GM18502 (cell line): ENCODE results near the gene MTUS2.

Source experiments
- ATAC-seq: cut with Tn5 transposase; IDR thresholded peaks from one replicate; pipeline ENCODE4 v1.9.1; 2021; ENCODE audit warnings: mild to moderate bottlenecking; ENCODE audit not compliant: unreplicated experiment, poor library complexity

MTUS2 gene

DNA sequence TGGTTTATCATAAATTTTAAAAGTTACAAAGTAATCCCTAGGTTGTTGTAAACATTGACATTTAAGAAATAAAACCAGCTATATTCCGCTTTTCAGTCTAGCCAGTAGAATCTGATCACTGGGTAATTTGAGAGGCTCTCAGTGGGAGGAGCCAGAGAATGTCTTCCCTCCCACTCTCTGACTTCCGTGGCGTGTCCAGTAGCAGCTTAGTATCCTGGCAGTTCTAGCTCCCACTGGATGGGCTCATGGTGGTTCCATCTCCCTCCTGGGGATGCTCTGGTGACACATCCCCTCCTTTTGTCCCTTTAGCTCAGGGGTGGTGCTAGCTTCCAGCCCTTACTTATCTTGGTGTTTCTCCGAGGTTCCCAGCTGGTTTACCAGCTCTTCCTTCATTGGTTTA, 34.5 kb downstream of the MTUS2 start:
- ATAC-seq = no peak

DNA sequence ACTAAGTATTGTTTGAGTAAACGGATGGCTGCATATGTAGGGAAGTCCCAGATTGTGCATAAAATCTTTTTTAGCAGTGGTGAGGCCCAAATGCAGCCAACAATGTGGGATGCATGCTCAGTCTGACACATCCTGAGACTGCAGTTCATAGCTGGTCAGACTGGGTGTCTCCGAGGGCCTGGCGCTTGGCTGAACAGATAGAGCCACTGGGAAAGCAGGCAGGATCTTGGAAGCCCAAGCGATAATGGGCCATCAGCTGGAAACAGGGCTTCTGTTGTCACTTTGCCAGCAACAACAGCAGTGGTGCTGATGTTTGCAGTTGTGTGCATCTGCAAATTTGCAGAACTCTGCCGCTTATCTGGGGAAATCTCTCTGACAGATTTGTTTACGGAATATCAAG, 36.1 kb downstream of the MTUS2 start:
- ATAC-seq = no peak

DNA sequence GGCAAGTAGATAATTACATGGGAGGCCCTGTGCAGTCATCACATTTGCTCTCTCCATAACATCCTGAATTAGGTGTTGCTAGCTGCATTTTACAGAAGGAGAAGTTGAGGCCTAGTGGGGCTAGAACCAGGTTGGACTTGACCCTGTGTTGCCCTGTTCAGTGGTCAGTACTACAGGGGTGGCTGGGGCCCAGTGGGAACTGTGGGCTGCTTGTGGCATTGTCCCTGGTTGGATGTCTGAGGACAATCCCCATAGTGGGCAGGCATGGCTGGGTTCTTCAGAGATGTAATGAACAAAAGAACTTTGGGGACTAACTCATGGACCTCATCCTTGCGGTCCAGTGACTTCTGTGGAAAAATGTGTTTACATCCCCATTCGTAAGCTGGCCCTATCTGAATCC, 38.9 kb downstream of the MTUS2 start:
- no peak for ATAC-seq

DNA sequence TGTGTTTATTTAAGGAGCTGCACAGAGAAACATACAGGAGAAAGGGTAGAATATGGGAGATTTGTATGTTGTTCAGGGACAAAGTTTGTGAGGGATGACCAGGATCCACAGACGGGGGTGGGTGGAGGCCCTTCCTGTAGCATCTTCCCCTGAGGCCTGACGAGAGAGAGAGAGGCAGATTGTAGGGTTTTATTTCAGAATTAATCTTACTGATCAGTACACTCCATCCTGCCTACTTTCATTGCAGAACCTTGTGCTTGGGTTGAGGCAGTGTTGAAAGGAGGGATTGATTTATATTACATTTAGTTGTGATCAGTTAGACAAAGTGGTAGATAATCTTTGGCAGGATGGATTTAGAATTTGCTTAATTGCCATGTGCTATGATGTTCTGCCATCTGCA, 39.6 kb downstream of the MTUS2 start:
- ATAC-seq = no peak

DNA sequence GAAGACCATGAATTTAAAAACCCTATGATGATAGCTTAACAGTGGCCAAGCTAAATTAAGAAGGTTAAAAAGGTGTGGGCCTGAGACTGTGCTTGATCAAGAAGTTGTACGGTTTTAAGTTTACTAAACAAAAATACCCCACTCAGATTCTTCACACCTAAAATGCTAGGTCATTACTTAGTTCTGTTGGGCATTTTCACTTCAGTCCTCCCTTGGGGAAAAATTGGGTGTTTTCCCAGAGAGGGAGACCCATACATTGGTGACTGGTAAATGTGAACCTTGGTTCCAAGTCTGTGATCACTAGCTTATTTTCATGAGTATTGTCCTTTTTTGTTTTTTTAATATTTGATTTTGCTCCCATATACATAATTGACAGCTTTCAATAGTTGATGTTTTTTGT, 44.4 kb downstream of the MTUS2 start:
- ATAC-seq = no peak

DNA sequence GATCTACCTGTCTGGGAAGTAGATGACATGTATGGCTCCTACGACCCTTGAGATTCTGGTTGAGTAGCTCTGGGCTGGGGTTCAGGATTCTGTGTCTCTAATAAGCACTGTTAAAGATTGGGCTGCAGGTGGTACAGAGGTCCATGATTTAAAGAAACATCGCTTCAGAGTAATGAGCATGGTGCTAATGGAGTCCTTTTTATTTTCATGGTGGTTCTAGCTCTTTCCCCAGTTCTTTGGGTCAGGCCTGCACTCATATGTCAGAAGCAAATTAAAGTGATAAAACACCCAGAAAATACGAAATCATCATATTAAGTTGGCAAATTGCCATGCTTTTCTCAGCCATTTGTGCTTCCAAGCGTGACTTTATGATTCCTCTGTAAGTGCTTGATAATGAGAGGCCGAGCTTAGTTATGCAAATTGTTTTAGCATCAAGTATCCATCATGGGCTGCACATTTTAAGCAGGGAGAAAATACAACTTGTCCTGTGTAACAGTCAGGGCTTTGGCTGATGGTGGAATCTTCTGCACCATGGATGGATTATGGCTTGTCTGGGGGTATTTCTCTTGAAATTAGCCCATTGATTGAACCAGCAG, 45.1 kb downstream of the MTUS2 start:
- ATAC-seq = no peak

DNA sequence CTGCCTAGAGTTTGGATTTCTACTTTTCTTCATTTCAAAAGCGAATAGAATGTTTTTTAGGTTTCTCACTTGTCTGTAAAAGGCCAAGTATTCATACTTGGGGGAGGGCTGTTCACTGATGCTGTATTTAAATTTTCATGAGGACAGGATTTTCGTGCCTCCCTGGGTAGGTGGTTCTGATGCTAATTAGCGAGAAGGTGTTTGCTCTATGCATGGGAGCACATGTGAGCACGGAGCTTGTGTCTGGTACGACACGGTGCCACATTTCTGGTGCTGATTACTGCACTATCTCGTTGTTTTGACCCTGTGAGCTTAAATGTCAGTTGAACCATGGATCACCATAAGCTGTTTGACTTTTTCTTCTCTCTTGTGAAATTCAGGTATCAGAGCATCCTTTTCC, 45.8 kb downstream of the MTUS2 start:
- no peak for ATAC-seq

DNA sequence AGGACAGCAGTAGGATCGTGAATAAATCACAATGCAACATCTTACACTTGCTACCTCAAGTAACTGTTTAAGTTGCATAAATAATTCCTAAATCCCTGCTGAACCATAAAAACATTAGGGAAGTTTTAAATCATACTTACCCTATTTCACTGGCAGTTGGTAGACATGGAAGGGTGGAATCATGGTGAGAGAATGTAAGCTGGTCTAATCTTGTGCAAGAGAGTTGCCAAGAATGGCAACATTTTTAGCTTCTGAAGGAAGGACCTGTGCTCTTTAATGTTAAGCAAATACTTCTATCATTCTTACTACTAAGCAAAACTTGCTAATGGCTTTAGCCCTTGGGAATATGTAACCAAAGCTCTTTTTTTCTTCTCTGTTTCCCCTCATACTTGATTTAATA, 46.8 kb downstream of the MTUS2 start:
- no peak for ATAC-seq

DNA sequence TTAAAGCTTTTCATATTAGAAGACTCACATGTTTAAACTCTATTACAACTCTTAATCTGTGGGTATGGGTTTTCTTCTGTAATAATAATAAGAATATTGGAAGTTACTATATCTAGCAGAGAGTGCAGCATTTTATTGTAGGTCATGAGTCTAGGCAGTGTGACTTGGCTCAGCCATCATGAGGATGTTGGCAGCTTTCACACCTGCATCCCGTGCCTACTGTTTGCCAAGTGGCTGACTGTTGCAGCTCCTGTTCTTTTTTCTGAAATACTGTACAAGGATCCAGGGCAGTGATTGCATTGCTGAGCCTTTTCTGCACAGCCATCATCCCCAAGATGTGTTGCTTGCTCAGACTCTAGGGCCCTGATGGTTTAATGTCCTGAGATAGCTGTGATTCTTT, 47.4 kb downstream of the MTUS2 start:
- ATAC-seq = no peak

DNA sequence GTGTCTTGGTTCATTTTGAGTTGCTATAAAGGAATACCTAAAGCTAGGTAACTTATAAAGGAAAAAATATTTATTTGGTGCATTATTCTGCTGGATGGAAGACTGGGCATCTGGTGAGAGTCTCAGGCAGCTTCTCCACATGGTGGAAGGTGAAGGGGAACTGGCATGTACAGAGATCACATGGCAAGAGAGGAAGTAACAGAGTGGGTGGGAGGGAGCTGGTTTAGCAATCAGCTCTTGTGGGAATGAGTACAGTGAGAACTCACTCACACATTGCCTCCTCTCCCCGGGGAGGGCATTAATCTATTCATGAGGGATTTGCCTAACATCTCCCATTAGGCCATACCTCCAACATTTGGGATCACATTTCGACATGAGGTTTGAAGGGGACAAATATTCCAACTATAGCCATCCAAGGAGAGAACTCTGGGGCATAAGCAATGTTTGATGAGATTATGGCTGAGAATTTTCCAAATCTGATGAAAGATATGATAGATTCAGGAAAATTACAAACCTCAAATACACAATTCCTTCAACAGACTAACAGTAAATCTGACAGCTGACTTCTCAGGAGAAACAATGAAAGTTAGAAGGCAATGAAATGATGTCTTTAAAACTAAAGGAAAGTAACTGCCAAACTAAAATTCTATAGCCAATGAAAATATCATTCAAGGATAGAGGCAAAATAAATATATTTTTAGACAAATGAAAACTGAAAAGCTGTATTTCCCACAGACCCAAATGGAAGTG, 52.5 kb downstream of the MTUS2 start:
- no peak for ATAC-seq

DNA sequence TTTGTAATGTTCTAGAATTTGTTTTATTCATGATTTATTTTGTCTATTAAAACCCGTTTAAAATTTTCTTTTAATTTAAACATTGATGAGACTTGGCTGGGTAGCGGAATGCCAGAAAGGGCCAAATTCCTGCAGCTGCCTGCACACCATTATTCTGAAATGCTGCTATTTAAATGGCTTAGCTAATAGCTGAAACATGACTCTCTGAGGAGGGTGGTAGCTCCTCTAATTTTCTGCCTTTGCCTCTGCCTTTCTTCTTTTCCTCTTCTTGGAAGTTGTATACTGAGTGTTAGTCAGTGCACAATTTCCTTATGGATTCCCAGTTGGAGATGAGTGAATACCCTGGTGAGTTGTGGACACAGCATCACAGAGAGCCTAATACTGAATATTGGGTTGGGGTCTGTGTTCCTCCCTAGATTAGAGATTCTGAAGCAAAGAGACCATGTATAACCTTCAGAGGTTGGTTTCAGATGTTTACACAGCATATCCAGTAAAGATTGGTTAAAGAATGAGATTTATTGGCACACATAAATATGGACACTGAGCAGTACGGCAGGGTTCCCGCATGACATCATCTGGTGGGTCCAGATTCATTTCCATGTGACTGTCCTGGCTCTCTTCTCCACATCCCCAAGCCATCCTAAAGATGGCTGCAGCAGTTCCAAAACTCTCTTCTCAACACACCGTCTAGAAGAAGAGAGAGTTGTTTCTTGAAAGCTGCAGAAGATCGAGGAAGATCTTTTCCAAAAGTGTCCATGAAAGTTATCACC, 55.9 kb downstream of the MTUS2 start:
- no peak for ATAC-seq

DNA sequence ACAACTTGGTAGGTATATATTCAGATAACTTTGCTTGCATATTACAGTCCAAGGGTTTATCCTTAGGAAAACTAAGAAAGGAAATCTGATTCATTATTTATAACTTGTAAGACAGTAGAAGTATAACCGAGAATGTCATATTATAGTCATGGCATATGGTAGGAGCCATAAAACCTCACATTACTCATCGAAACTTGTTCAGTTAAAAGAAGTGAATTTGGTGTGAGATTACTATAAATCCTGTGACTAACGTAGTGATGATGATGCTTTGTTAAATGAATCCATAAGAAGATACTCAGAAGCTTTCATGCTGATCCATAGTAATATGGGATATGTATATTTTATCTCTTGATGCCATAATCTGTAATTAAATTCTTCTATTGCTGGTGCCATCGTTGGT, 57.3 kb downstream of the MTUS2 start:
- no peak for ATAC-seq

DNA sequence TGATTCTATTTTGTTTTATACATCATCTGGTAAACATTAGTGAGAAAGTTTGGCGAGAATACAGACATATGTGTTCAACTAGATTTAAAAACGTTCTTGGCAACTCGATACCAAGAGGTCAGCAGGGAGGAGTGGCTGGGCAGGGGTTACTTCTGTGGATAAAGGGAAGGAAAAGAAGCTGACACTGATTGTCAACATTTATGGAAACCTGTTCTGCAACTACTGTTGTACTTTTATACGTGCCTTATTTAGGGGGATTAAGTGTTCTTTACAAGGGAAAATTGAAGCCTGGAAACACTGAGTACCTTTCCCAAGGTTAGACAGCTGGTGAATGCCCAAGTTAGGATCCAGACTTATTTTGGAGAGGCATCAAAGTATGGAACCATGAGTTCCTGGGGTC, 65.0 kb downstream of the MTUS2 start:
- ATAC-seq = no peak

DNA sequence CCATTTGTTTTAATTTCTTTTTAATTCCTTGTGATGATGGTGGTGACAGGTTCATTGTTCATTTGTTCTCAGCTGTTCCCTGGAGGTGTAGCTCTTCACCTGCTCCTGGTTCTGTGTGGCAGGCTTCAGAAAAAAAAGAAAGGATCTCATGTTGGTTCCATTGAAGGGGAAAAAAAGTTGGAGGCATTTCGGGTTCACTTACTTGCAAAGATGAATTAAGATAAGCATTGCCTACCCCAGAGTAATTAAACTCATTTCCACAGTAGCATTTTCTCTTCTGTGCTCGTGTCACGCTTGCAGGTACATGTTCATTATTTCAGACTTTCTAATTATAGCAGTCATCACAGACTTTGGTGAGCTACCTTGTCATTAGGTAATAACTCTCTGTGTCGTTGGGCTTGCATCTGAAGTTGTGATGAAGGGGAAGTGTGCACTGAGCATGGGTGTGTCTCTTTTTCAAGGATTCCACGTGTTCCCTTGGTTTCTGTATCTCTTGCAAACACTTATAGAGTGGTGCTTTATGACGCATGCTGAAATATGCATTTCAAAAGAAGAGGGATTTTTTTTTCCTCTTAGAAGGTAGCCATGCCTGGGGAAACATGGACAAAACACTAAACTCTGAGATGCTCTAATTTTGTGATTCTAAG, 69.1 kb downstream of the MTUS2 start:
- ATAC-seq = no peak

DNA sequence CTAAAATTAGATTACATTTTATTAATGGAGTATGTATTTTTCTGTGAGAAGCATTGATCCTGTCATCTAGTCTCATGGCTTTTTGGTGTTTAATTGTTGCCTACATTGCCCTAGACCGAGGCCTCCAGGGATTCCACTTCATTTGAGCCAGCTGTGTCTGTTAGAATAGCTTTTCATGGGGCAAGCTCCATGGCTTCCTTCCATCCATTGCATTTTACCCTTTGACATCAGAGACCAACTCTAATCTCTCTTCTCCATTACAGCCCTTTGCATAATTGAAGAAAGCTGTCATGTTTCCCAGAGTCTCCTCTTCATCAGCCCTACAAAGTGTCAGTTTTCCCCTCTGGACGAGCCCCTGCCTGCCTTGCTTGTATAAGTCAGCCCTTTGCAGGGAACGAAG, 70.6 kb downstream of the MTUS2 start:
- ATAC-seq = no peak

DNA sequence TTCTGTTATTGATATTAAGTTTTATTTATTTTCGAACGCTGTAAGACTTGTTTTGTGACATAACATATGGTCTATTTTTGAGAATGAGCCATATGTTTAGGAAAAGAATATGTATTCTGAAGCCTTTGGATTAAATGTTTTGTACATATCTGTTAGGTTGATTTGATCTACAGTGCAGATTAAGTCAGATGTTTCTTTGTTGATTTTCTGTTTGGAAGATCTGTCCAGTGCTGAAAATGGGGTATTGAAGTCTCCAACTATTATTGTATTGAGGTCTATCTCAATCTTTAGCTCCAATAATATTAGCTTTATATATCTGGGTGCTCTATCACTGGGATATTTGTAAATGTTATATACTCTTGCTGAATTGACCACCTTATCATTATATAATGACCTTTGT, 97.9 kb downstream of the MTUS2 start:
- no peak for ATAC-seq

DNA sequence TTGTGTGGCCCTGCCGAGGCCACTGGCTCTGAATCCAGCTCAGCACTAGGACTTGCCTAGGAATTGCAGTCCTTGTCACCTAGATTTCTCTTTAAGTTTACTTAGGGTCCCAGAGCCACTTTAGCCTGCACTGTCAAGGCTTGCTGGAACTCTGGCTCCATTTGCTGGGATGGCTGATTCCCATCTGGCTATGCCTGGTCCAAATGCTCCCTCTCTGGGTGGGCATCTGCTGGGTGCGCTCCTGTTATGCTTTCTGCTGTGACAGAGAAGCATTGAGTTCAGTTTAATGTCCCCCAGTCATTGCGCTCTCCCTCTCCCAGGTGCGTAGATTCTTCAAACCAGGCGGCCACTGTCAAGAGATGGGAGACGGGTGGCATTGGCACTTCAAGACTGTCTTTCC, 102.2 kb downstream of the MTUS2 start:
- ATAC-seq = no peak

DNA sequence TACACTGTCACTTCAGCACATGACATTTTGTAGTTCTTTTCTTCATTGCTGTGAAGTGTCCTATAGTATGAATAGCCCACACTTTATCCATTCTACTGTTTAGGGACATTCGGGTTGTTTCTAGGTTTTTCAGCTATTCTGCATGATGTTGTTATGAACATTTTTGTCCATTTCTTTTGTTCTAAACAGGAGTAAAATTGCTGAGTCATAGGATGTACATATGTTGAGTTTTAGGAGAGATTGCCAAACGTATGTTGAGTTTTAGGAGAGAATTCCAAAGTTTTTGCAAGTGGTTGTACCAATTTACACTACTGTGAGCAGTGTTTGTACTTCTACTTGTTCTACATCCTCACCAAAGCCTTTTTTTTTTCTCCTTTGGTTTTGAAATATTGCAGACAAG, 115.0 kb downstream of the MTUS2 start:
- ATAC-seq = no peak

DNA sequence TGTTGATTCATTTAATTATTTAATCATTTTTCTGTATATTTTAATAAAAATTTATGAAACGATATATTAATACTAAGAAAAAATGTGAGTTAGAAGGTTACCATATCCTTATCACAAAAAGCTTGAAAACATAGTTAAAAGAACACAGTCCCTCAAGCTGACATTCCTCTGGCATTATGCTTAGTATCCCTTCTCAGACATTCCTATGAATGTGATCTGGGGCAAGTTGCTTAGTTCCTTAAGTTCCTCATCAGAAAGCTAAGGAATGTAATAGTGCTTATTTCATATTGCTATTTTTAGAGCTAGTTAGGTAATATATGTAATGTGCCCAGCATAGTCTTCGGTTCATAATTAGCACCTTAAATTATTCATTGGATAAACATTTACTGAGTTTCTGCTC, 122.8 kb downstream of the MTUS2 start:
- ATAC-seq = no peak

DNA sequence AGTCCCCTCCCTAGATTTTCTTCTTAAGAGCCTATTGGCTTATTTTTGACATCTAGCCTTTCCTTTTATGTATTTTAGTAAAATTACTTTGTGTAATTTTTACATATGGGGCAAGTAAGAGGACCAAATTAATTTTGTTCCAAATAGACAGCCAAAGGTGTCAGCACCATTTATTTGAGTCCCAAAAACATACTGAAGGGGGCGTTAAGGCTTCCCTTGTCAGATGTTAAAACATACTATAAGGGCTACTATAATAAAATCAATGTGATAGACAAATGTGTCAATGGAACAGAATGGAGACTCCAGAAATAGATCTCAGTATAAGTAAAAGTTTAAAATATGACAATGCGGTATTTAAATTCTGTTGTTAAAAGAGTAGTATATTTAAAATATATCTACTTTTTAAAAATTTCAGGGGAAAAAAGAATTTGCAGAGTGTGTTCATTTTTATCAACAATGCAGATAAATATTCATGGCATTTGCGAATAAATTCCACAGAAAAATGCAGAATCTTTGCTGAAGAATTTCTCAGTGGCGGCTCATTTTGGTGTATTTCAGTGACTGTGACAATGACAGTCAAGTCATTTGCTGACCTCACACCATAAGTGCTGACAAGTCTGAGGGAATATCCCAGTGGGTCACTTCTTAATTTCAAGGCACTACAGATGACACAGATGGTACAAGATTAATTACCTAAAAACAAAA, 133.7 kb downstream of the MTUS2 start:
- ATAC-seq = no peak

DNA sequence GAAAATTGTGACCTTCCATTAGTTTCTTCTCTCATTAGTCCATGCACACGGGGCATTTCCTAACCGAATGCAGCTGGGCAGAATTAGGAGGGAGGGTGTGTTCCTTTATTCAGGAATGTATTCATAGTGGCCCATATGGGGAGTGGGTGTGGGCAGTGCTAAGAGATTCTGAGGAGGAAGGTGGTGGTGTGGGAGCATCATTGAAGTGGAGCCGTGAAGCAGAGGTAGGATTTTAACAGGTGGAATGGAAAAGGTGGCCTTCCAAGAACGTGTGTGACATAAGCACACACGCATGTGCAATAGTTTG, 134.2 kb downstream of the MTUS2 start:
- ATAC-seq = no peak
